Measurements from ENCODE around the gene IMPA2. TPM values are rescaled to one million over a fixed set of nuclear protein-coding genes. Genes with fewer than 3 reads are reported as not detected.

The IMPA2 gene
- total RNA-seq, 1 donor = 41.5 TPM

DNA sequence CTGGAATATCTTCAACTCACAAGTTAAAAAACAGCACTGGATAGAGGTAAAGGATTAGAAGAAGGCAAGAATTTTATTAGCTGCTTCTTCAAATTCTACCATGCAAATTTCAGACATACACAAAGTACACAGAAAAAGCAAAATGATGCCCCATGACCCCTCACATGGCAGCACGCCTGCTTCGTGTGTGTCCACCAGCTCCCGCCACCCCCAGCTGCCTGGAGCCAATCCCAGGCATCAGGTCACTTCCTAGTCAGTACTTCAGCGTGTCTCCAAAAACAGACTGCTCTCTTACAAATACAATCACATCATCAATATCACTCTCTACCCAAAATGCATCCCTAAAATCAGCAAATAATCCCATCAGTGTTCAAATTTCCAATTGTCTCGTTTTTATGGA is 35.8 kb downstream of the IMPA2 start:
- no peak for DNase-seq (ENCODE audit: low read depth)
- TF ChIP-seq, protein P1, sequence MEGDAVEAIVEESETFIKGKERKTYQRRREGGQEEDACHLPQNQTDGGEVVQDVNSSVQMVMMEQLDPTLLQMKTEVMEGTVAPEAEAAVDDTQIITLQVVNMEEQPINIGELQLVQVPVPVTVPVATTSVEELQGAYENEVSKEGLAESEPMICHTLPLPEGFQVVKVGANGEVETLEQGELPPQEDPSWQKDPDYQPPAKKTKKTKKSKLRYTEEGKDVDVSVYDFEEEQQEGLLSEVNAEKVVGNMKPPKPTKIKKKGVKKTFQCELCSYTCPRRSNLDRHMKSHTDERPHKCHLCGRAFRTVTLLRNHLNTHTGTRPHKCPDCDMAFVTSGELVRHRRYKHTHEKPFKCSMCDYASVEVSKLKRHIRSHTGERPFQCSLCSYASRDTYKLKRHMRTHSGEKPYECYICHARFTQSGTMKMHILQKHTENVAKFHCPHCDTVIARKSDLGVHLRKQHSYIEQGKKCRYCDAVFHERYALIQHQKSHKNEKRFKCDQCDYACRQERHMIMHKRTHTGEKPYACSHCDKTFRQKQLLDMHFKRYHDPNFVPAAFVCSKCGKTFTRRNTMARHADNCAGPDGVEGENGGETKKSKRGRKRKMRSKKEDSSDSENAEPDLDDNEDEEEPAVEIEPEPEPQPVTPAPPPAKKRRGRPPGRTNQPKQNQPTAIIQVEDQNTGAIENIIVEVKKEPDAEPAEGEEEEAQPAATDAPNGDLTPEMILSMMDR (IDR thresholded peaks at IDR 0.05; ENCODE audit: insufficient read depth, low read depth, low read length) = no peak
- H3K4me3 ChIP-seq (ENCODE audit: low read depth, low read length) = no peak overlapping the region

DNA sequence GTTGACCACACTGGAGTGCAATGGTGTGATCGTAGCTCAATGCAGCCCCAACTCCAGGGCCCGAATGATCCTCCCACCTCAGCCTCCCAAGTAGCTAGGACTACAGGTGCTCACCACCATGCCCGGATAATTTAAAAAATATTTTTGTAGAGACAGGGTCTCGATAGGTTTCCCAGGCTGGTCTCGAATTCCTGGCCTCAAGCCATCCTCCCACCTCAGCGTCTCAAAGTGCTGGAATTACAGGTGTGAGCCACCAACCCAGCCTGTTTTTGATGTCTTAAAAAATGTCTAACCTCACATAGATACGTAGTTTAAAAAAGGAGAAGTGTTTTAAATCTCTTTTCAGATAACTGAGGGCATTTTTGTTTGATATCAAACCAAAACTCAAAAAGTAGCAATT is 37.6 kb downstream of the IMPA2 start:
- H3K4me3 ChIP-seq (ENCODE audit: low read depth, low read length) = no peak overlapping the region
- no peak for DNase-seq (ENCODE audit: low read depth)
- TF ChIP-seq, protein P1 (IDR thresholded peaks at IDR 0.05; ENCODE audit: insufficient read depth, low read depth, low read length) = no peak

DNA sequence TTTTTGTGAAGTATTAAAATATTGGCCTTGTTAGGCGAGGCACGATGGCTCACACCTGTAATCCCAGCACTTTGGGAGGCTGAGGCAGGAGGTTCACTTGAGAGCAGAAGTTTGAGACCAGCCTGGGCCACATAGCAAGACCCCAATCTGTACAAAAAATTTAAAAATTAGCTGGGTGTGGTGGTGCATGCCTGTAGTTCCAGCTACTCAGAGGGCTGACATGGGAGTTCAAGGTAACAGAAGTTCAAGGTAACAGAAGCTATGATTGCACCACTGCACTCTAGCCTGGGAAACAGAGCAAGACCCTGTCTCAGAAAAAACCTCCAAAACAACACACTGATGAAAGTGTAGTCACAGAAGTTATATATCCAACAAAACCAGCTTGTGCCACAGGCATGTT is 39.8 kb downstream of the IMPA2 start:
- DNase-seq (ENCODE audit: low read depth) = no peak
- no peak overlapping the region for H3K4me3 ChIP-seq (ENCODE audit: low read depth, low read length)
- TF ChIP-seq, protein P1 (IDR thresholded peaks at IDR 0.05; ENCODE audit: insufficient read depth, low read depth, low read length) = no peak

DNA sequence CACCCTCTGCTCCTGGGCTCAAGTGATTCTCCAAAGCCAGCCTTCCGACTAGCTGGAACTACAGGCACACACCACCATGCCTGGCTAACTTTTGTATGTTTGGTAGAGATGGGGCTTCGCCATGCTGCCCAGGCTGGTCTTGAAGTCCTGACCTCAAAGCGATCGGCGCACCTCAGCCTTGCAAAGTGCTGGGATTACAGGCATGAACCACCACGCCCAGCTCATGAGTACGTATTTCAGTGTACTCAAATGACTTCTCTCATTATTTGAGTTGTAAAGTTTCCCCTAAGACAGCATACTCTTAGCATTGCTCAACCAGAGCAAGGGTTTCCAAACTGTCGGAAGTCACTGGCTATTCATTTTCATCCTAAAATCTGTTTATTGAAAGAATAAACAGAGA is 40.3 kb downstream of the IMPA2 start:
- no peak for DNase-seq (ENCODE audit: low read depth)
- TF ChIP-seq, protein P1 (IDR thresholded peaks at IDR 0.05; ENCODE audit: insufficient read depth, low read depth, low read length) = no peak
- H3K4me3 ChIP-seq (ENCODE audit: low read depth, low read length) = no peak overlapping the region

DNA sequence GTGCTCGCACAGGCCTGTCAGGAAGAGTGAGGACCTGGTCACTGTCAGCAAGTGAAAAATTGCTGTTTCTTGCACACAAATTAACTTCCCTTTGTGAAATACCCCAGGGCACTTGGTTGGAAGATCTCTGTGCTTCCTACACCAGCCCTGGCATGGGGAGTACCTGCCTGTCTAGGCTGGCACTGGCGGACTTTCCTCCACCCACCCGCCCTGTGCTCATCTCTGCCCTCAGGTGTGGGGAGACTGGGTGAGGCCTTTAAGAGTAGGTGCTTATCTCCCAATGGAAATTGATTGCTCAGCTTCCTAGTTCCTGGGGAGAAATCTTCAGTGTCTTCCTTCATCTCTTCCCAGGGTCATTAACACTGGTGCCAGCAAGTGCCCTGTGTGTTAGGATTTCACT is 42.1 kb downstream of the IMPA2 start:
- TF ChIP-seq, protein P1 (IDR thresholded peaks at IDR 0.05; ENCODE audit: insufficient read depth, low read depth, low read length) = no peak

DNA sequence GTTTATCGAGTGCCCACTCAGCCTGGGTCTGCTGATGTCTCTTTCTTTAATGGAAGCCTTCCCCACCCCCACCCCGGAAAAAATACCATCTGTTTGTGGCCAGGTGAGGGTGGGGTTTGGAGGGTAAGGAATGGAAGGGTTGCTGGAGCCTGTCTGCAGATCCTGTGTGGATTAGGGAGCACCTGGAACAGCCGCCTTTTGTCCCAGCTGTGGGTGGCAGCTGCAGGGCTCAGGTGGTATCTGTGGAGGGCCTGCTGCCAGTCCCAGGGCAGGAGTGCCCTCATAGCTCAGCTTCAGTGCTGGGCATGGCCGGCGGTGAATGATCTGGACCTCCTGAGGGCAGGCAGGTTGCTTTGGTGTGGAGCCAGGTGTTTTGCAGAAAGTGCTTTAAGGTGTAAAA is 45.3 kb downstream of the IMPA2 start:
- TF ChIP-seq, protein P1 (IDR thresholded peaks at IDR 0.05; ENCODE audit: insufficient read depth, low read depth, low read length) = no peak
- no peak overlapping the region for H3K4me3 ChIP-seq (ENCODE audit: low read depth, low read length)
- no peak for DNase-seq (ENCODE audit: low read depth)

More for the DNA sequence above, 42.1 kb downstream of the IMPA2 start:
- H3K4me3 ChIP-seq (ENCODE audit: low read depth, low read length) = no peak overlapping the region
- no peak for DNase-seq (ENCODE audit: low read depth)

DNA sequence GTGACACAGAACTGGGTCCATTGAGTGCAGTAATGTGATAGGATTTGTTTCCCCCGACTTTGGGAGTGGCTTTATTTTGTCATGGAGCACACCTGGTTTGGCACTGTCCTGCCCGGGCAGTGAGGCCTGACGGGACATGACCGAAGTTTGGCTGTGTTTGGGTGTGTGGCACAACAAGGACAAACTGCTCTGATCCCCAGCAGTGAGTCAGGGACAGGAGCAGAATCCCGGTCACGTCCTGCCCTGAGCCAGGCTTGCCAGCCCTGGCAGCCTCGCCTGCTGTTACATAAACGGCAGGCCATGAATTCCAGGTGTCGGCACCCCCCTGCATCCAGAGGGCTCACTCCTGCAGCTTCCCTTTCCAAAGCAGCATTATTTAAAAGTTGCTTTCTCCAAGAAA is 45.7 kb downstream of the IMPA2 start:
- H3K4me3 ChIP-seq (ENCODE audit: low read depth, low read length) = no peak overlapping the region
- TF ChIP-seq, protein P1 (IDR thresholded peaks at IDR 0.05; ENCODE audit: insufficient read depth, low read depth, low read length) = no peak
- no peak for DNase-seq (ENCODE audit: low read depth)
